NCI-H345 treated with DMSO at 0.1 percent for 48 hours (cell line): Measurements from ENCODE around the gene ROBO2.
A peak's percentile ranks its signal among the peaks of the same experiment; 100 is the strongest.

Experiments
- DNase-seq: peaks from one replicate; lab custom pipeline; 2025; ENCODE audit not compliant: unreplicated experiment; lab: John Stamatoyannopoulos, UW

ROBO2 gene

DNA sequence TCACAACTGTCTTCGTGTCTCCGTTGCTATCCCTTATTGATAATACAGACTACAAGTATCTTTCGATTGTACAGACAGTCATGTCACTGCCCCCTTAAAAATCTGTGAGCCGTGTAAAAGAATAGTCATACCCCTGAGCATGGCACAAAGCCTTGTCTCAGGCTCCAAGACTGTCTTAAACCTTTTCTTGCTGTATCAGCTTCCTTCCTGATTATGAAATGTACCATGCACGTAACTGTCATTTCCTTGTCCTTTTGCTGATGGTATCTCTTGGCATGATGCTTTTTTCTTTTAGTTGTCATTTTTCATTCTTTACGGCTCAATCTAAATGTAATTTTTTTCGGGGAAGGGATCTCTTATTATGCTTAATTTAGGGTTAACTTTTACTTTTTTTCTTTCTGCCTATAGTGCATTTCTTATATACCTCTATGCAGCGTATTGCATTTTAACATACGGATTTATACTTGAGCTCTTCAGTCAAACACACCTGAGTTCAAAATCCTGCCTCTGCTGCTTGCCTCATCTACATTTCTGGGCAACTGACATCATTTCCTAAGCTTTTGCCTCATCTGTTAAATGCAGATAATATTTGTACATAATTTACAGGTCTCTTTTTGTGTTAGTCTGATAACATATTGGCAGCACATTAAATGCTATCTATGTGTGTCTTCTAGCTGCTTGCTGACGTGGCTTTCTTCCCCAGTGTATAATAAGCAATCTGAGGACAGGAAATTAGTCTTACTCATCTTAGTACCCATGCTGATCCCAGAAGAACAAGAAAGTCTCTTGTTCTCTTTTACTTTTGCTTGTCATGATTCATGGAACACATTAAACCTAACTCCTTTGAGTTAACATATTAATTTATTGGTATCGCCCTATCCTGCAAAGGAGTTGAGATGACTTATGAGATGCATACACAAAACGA, 57.3 kb downstream of the ROBO2 start:
- no peak for DNase-seq

DNA sequence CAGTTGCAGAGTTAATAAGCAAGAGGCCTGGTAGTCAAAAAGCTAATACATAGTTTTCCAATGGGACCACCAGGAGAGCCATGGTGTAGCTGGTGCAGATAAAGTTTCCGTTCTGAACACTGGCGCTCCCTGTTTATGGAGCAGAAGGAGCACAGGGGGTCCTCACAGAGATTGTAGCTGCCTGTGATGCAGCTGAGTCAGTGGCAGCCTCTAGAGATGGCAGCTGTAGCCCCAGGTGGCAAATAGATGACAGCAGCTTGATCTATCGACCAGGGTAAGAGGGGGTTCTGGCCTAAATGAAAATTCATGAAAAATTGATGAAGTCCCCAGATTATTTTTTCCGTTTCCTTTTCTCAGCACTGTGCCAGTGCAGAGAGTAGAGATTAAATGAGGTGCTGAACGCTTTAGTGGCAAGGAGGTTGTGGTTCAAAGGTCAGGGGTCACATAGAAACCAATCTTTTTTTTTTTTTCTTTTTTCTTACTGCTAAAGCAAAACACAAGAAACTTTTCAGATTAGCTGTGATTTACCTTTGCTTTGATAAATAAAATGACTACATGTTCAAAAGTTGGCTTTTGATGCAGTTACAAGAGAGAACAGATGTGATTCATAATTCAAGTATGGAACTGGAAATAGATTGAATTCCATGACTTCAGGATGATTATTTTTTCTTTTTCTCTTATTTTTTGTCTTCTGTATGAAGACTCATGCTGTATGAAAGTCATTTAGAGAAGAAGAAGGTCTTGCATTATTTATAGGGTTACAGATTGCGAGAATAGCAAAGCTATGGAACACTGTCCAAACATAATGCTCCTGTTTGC, 63.3 kb downstream of the ROBO2 start:
- DNase-seq = peak; percentile 33

DNA sequence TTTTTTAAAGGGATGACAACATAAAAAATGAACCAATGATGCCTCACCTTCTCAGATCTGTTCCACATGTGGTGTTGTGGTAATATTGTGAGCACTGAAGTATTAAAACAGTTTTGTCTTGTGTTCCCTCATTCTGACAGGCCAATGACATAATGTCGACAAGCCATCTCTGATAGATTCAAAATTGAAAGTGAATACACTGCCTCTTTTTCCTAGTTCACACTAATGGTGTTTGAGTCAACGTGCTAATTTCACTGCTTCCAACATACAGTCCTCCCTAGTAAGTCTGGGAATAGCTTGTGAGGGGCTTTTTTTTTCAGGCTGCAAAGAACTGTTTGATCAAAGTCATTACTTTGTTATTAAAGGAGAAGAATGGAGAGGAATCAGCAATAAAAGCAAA, 82.8 kb downstream of the ROBO2 start:
- DNase-seq = no peak

DNA sequence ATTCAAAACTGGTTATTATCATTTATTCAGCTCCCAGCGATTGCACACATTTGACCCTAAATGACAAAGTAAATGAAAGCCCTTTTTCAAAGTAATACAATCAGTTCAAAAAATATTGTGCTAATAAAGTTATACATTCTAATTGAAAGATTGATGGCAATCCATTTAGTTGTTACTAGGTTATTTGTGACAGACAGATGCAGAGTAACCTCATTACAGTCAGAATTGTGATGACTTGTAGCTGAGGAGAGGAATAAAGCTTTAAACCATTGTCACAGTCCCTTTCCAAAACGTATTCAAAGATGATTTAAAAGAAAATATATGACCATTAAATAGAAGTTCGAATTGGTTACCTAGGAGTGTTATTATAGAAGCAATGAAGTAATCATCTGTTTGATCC, 86.1 kb downstream of the ROBO2 start:
- no peak for DNase-seq

DNA sequence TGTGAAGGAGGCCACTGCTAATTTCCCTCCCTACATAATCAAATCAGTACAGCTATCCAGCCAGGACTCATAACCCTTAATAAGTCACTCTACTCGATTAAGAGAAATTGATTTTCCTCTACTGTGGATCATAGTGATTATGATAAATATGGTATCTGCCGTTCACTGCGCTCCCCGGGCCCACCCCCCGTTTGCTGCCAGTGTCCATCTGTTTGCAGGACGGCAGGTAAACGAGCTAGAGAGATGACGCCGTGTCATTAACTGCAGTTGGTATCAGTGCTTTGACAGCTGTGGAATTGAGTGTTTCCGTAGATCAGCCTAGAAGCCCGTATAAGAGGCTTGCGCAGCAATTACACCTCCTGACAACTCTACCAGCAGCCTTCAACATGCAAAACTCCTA, 94.9 kb downstream of the ROBO2 start:
- DNase-seq = no peak

DNA sequence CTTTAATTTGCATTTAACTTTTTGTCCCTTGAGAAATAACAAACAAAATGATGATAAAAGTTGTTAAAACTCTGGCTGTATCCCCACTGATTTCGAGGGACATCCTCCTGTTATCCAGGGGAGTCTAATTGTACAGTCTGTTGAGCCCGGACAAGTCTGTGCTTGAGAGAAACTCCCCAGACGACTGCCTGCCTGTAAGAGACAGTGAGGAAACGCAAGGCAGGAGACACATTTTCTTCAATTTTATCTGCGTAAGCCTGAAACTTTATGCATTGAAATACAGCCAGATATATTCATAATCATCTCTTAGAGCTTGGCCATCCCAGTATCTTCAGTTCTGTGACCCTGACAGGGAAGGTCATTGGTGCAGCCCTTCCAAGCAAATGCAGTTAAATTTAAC, 97.7 kb downstream of the ROBO2 start:
- no peak for DNase-seq

DNA sequence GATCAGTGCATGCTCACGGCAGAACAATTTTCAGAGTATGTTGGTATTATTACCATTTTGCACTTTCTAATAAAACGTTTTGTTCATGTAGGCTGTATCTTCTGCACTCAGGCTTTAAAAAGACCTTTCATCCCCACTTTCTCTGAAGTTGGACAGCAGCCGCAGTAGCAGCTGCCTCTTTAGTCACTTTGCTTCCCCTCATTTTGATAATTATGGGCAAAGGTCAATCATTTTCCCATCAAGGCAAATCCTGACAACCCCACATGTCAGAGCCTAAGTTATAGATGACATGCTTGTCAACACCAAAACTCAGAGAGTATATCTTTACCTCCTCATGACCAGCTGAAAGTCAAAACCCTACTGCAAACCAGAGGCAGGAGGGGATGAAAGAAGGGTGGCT, 99.7 kb downstream of the ROBO2 start:
- DNase-seq = no peak

DNA sequence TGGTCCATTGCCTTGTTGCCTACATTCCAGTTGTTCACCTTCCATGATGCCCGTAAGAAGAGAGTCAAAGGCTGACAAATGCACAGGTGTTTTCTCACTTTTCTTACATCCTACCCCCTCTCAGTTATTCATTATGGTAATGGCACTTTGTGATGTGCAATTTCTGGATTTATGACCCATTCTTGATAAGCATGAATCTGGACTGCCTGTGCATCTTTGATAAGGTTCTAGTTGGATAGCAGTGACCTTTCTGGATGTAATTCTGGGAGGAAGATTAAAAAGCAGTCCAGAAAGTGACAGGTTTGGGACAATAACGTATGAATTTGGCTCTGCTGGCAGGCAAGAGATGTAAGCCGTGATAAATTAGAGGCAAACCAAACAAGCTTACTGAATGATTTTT, 101.5 kb downstream of the ROBO2 start:
- DNase-seq = no peak

DNA sequence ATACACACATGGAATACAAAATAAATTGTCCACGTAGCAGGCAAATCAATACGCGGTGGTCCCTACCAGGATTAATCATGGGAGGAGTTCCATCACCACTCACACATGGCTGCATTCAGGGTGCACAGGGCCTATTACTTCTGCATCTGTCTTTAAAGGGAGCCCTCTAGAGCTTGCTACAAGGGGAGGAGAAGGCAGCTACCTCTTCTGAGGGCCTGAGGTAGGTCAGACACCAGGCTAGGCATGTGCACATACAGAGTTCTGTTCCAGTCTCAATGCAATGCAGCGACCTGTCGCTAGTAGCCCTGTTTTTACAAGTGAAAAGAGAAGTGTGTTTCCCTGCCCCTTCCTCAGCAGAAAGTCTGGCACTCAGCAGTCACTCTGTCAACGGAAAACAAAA, 102.7 kb downstream of the ROBO2 start:
- DNase-seq = no peak

DNA sequence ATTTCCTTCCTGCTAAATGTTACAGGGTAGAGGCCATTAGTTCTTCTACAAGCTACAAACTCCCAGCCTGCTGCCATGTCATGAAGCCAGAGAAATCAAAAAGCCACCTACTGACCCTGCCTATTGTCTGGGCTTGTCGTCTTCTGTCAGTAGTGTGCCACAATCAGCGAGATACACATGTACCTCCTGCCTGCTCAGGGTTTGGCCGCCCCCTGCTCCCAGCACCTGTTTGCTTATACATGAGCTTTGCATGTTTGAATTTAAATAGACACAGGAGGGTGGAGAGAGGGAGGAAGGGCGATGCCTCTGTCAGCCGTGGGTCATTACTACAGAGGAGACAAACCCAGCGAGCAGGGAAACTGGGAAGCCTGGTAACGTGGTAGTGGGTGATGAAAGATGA, 106.1 kb downstream of the ROBO2 start:
- no peak for DNase-seq

DNA sequence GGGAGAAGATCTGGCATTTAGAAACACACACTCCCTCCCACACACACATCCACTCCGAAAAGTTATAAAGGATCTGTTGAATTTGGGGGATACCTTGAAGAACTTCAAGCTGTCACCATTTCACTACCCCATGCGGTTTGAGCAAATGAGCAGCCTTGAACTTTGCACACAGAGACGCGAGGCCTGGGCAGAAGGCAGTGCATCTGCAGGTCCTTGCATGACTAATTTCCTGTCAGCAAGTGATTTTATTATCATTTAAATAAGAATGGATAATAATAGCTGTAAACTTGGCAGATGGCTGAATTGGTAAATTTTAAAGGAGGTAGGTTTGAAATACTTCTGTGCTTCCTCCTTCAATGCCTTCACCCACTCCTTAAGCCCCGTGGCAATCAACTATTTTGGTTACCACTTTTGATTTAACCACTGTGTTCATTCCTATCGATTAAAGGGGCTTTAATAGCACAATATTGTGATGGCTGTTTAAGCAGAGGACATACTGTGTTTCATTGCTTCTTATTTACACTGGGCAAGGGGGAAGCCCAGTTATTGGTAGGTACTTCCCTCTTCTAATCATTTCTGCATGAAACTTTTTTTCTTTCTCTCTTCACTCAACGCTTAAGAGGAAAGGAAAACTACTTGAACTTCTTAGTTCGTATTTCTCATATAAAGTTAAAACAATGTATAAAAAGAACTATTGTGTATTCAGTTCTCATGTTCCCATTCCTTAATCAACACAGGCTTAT, 108.1 kb downstream of the ROBO2 start:
- no peak for DNase-seq

DNA sequence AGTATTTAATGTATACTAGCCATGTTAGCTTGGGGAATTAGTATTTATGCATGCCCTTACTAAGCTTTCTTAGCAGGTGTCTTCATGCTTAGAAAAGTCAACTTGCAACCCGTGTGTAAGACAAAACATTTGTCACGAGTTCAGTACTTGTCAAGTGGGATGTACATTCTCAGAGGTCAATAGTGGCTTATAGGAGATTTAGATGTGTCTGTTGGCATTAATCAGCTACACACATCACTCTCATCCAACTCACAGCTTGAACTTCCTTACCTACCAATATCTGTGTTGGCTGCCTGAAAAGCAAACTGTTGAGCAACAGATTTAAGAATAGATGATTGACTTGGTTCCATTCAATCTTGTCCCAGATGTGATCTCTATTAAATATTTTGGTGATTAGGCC, 109.5 kb downstream of the ROBO2 start:
- no peak for DNase-seq

DNA sequence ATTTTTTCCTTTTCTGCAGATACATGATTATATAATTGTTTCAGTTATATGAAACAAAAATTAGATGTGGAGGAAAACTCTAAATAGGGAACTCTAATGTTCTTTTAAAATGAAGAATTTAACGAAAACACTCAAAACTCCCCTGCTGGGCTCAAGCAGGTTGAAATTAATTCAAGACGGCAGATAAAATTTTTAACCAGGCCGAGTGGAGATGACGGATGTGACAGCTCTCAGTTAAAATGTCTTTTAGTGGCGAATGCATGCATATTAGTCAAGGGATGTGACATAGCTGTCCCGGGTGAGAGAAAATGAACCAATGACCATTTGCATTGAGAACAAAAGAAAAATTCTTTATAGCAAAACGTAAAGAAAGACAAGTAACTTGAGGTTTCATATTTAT, 110.1 kb downstream of the ROBO2 start:
- no peak for DNase-seq

DNA sequence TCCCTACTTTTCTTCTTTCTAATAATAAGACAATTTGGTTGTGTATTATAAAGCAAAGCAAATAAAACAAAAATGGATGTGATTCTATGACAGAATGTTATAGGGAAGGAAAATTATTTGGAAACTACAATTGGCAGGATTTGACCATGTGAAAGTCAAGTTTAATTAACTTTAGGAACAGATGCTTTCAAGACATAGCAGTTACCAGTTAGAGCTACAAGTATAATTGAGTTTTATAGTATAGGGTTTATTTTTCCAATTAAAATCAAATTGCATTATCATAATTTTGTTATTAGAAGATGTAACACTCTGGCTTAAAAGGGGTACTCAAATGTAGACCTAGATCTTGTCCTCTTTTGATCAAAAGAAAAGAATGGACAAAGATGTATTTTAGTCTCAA, 110.9 kb downstream of the ROBO2 start:
- DNase-seq = no peak

DNA sequence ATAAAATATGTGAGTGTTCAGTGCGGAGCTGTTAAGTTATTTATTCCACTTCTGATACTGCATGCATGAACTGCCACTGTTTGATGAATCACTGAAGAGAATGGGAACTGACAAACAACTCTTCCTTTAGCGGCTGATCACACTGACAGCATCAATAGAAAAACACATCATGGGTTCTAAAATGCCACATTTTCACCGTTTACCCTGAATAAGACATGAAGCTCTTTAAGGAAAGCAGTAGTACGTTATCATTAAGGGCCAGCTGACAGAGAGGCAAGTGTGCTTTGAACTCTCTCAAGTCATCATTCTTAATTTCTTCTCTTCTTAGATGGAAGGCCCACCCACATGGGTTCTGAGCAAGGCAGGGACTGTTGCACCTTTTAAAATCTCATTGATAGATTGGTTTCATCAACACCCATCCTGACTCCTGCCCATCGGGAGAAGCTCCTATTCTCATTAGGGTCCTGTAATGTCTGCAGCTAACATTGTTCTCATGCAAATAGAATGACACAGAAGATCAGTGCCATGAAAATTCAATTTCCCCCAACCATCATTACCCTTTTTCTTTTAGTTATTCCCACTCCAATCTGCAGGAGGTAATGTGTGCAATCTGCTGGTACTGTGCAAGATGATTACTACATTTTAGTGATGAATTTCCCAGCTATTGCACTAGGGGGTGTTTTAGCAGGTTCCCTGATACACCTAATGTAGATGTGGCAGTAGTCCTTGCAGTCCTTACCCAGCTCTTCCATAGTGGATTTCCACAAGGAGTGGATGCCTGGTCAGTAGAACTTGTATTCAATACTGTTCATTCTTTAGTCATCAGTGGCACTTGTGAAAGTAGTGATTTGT, 119.1 kb downstream of the ROBO2 start:
- DNase-seq = no peak

DNA sequence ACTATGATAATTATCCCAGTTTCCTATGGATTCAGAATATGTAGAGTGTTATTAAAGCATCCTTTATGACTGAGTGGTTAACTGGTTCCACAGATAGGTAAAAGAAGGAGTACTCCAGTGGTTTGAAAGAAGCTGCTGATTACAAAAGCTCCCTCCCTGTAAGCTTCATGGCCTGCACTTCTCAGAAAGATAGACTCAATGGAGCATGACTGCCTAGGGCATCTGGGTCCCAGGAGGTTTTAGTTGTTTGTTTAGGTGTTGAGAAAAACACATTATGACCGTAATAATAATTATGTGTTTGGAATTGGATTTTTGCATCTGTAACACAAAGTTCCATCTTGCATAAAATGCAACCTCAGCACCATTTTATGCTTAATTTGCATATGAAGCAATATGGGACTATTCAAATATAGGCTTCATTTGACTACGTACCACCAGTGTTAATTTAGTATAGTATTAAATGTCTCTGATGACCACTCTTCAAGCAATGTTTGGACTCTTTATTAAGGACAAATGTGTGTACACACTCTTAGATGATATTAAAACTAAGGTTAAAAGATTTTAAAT, 121.1 kb downstream of the ROBO2 start:
- peak; percentile 16 for DNase-seq

DNA sequence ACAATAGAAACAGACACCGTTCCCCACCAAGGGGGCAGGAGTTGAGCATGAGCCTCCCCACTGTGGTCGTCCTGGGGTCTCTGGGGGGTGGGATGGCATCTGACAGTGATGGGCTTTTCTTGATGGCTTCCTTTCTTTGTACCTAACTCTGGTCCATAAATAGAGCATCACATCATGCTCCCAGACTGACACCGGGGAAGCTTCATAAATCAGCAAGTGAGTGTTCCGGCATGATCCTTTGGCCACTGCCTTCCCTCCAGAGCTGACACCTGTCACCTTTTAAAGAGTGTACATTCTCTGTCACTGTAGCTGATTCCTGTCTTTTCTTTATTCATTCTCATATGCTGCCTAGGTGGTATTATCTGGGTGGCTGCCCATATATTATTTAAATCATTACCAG, 129.9 kb downstream of the ROBO2 start:
- no peak for DNase-seq

DNA sequence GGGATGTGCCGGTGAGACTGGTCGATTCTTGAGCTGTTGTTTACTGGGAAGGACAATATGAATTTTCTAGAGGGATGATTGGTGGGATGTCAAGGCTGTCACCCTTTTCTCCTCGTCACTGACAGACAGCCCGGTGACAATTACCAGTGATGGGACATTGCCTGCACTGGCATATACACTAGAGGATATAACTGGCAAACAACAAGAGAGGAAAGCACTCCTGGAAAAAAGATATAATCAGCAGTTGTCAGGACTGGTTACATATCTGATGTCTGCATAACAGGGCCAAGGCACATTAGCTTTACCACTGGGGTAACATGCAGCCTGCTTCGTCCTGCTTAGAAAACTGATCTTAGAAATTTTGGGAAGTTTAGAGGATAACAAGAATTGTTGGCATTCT, 131.1 kb downstream of the ROBO2 start:
- no peak for DNase-seq

DNA sequence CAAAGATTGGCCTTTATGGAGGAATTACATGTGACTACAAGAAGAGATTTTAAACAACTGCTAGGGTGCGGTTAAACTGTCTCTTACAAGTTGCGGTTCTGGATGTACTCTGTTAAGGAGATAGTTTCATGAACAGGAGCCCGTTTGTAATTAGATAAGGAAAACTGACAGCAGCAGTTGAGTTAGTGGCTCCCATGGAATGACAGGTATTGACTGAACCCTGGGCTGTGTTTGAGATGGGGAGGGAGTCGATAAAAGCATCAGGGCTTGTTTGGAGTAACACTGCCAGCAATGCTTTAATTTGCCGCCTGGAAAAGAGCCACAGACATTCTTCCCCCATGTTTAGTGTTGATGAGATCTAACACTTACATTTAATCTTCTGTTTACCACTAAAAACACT, 139.9 kb downstream of the ROBO2 start:
- no peak for DNase-seq

DNA sequence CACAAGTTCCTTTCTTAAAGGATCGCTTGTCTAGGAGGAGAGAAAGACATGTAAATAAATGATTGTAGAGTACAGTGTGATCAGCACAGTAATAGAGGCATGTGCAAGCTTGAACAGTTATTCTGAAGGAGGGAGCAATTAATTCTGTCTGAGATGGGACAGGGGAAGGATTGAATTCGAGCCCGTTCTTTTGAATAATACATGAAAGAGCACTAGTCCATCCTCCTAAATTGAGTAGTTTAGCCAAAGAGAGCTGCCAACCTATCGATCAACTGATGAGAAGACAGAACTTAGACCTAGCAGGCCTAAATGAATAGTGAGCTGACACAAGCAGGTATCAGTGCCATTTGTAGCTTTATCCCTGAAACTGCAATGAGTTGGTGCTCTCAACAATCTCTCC, 142.4 kb downstream of the ROBO2 start:
- no peak for DNase-seq
